22Rv1 (cell line): Measurements from ENCODE around the gene PRCC.

ENCODE experiments used
- H3K27ac ChIP-seq: fragments of 450-650 bp; 2 replicates; pipeline ENCODE4 v1.5.1; 2017
- ZFX ChIP-seq: fragments of 450-650 bp; IDR thresholded peaks from 2 replicates; pipeline ENCODE4 v1.6.1; 2017; ENCODE audit warnings: antibody characterized with exemption, borderline replicate concordance
- TF ChIP-seq, protein P1 (sequence below): fragments of 450-650 bp; IDR thresholded peaks from 2 replicates; pipeline ENCODE4 v1.5.1; 2017; ENCODE audit warnings: mild to moderate bottlenecking

Gene PRCC

DNA sequence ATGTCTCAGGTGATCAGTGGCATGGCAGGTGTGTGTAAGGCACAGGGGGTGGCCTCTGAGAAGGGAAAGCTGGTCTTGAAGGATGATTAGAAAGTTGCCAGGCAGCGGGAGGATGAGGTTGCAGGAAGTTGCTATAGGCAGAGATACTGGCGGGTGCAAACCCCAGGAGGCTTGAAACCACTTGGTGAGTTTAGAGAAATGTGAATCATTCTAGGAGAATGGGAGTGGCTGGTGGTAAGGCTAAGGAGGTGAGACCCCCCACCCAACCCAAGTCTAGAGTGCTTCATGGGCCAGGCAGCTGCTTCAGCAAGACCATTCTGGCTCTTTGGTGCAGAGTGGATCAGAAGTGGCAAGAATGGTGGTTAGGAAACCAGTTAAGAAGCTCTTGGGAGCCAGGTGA, 40.3 kb downstream of the PRCC start:
- TF ChIP-seq, protein P1, sequence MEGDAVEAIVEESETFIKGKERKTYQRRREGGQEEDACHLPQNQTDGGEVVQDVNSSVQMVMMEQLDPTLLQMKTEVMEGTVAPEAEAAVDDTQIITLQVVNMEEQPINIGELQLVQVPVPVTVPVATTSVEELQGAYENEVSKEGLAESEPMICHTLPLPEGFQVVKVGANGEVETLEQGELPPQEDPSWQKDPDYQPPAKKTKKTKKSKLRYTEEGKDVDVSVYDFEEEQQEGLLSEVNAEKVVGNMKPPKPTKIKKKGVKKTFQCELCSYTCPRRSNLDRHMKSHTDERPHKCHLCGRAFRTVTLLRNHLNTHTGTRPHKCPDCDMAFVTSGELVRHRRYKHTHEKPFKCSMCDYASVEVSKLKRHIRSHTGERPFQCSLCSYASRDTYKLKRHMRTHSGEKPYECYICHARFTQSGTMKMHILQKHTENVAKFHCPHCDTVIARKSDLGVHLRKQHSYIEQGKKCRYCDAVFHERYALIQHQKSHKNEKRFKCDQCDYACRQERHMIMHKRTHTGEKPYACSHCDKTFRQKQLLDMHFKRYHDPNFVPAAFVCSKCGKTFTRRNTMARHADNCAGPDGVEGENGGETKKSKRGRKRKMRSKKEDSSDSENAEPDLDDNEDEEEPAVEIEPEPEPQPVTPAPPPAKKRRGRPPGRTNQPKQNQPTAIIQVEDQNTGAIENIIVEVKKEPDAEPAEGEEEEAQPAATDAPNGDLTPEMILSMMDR: no peak
- TF ChIP-seq ZFX: no peak
- H3K27ac ChIP-seq: no peak overlapping the region

DNA sequence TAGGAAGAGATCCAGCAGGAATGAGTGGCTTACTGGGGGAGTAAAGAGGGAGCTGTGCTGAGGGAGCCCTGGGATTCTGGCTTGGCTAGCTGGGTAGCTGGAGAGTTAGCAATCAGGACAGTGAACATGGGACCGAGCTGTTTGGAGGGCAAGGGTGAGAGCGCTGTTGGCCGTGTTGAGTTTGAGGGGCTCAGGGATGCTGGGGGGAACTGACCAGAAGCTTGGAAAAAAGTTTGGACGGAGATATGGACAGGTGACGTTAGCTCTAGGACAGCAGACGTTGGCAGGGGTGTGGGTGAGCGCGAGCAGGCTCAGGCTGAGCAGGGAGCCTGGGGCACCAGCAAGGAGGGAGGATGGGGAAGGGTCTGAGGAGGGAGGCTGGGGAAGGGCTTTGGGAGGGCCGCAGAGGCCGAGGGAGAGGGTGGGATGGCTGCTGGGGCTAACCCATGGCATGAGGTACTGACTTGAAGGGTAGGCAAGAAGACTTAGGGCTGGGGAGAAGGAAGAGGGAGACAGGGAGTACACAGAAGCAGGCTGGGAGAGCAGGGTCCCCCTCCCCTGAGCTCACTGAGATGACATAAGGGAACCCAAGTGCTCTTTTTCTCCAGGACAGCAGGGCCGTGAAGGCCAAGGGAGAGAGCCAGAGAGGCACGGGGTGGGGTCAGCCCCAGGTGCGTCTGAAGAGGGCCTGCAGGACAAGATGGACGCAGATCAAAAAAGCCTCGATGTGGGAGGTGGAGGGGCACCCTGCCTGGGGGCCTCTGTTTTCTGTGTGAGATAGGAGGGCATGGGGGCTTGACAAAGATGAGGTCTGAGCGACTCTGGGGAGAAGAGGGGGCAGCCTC, 41.1 kb downstream of the PRCC start:
- TF ChIP-seq, protein P1: no peak
- TF ChIP-seq ZFX: no peak
- H3K27ac ChIP-seq: no peak overlapping the region

DNA sequence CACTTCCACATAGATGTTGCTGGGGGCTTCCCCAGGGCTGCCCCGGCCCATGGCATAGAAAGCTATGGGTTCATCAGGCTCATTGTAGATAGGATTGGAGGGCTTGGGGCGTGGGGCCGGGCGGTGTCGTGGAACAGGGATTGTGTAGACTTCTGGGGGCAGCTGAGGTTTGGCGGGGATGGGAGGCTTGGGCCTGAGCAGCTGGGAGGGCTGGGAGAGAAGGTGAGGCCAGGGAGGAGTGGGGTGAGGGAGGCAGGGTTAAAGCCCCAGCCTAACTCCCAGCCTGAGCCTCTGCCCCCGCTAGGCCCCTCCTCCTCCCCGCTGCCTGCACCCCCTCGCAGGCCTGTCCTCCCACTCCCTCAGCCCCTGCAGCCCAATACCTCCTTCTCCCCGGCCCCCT, 41.9 kb downstream of the PRCC start:
- TF ChIP-seq ZFX: no peak
- TF ChIP-seq, protein P1: no peak
- H3K27ac ChIP-seq: no peak overlapping the region

DNA sequence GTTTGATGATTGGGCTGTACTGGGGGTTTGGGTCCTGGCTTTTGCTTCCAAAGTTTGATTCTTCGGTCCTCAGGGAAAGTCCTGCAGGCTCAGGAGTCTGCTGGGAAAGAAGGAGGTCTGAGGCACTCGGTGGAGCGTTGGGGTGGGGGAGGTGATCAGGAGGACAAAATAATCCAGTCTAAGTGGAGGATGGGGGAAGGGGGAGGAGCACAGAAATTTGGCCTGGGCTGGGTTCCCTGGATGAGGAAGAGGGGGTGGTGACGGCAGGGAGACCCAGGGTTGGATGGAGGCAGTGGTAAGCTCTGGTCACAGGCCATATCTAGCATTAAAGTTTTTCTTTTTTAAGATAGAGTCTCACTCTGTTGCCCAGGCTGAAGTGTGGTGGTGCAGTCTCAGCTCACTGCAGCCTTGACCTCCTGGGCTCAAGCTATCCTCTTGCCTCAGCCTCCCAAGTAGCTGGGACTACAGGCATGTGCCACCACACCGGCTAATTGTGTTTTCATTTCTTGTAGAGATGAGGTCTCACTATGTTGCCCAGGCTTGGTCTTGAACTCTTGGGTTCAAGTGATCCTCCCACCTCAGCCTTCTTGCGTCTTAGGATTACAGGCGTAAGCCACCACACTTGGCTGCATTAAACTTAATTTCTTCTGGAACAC, 42.5 kb downstream of the PRCC start:
- H3K27ac ChIP-seq: no peak overlapping the region
- no peak for TF ChIP-seq ZFX
- TF ChIP-seq, protein P1: no peak

DNA sequence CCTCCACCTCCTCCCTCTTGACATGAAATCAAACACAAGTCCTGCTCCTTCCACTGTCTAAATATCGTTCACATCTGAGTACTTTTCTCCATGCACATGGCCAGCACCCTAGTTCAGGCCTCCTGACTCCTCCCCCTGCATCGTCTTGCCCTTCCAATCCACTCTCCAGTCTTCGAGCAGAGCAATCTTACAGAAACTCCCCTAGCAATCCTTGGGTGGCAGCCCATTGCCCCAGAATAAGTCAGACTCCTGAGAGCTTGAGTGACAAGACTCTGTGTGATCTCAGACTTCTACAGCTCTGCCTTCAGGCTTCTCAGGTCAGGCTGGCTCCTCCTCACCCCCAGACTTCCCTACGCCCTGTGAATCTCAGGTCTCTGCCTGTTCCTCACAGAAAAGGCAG, 43.8 kb downstream of the PRCC start:
- no peak overlapping the region for H3K27ac ChIP-seq
- TF ChIP-seq, protein P1: no peak
- no peak for TF ChIP-seq ZFX

DNA sequence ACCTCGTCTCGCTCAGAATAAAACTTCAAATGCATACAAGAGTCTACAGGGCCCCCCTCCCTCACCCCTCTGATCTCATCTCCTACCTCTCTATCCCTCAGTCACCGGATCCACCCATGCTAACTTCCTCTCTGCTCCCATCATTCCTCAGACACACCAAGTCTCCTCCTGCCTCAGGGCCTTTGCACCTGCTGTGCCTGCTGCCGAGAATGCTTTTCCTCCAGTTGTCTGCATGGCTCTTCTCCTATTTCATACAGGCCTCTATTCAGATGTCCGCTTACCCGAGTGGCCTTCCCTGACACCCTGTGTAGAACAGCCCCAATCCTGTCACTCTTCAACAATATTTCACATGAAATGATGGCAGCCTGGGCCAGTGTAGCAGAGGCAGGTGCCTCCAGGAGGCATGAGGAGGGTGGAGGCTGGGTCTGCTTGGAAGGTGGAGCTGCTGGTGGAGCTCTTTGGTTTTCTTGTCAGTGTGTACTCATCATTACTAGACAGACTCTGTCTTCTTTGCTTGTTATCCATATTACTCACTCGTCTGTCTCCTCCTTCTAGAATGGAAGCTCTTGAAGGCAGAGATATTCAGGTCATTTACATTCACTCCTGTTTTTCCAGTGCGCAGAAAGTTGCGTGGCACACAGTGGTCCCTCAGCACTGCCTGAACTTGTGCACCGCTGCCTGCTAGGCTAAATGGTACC, 45.1 kb downstream of the PRCC start:
- no peak for TF ChIP-seq ZFX
- TF ChIP-seq, protein P1: no peak
- H3K27ac ChIP-seq: no peak overlapping the region
